Karpas-422 (cell line): ENCODE results near the gene FBP1. TPM values are rescaled to one million over a fixed set of nuclear protein-coding genes. Genes with fewer than 3 reads are reported as not detected.

ENCODE experiments used
- DNase-seq: peaks from one replicate; pipeline ENCODE4 v3.0.0-alpha.2; 2015
- H2AFZ ChIP-seq: fragments of 200-600 bp; sonication (generic); 2 replicates; pipeline ENCODE4 v1.6.1; 2014; ENCODE audit warnings: antibody characterized with exemption, low read length, mixed read lengths
- H3K27ac ChIP-seq: fragments of 200-600 bp; sonication (generic); 2 replicates; pipeline ENCODE4 v1.5.1; 2014; ENCODE audit warnings: mild to moderate bottlenecking, low read length, moderate library complexity
- H3K27me3 ChIP-seq: fragments of 200-600 bp; sonication (generic); 2 replicates; pipeline ENCODE4 v1.6.1; 2014; ENCODE audit warnings: low read length, mixed read lengths
- H3K36me3 ChIP-seq: fragments of 200-600 bp; sonication (generic); 2 replicates; pipeline ENCODE4 v1.6.1; 2014; ENCODE audit warnings: low read length, mixed read lengths; ENCODE audit not compliant: insufficient read depth
- H3K4me1 ChIP-seq: fragments of 200-600 bp; sonication (generic); 2 replicates; pipeline ENCODE4 v1.6.1; 2014; ENCODE audit warnings: mild to moderate bottlenecking, low read length, mixed read lengths
- H3K4me2 ChIP-seq: fragments of 200-600 bp; sonication (generic); 2 replicates; pipeline ENCODE4 v1.6.1; 2014; ENCODE audit warnings: low read length, low read depth, mild to moderate bottlenecking; ENCODE audit not compliant: poor library complexity, severe bottlenecking
- H3K4me3 ChIP-seq: fragments of 200-600 bp; sonication (generic); 2 replicates; pipeline ENCODE4 v1.5.1; 2014; ENCODE audit warnings: mild to moderate bottlenecking, antibody characterized with exemption, low read length, mixed read lengths
- H3K79me2 ChIP-seq: fragments of 200-600 bp; sonication (generic); 2 replicates; pipeline ENCODE4 v1.6.1; 2014; ENCODE audit warnings: mild to moderate bottlenecking, low read length, mixed read lengths
- H3K9ac ChIP-seq: fragments of 200-600 bp; sonication (generic); 2 replicates; pipeline ENCODE4 v1.6.0; 2014; ENCODE audit warnings: low read length
- H3K9me2 ChIP-seq: fragments of 200-600 bp; sonication (generic), shearing (Covaris generic); replicated peaks from 2 replicates; pipeline ENCODE4 v1.6.0; 2014; ENCODE audit warnings: mild to moderate bottlenecking, low read length, moderate library complexity; ENCODE audit not compliant: insufficient read depth
- H3K9me3 ChIP-seq: fragments of 300-700, 200-600 bp; sonication (generic); 2 replicates; pipeline ENCODE4 v1.6.1; 2014; ENCODE audit warnings: low read length, mixed read lengths
- H4K20me1 ChIP-seq: fragments of 200-600 bp; sonication (generic); 2 replicates; pipeline ENCODE4 v1.6.1; 2014; ENCODE audit warnings: mild to moderate bottlenecking, antibody characterized with exemption, low read length, low read depth; ENCODE audit not compliant: insufficient read depth
- total RNA-seq: library from RNA; depleted of rRNA; stranded (reverse); fragments of >200 nt; shearing (Covaris generic); gene quantifications from 2 replicates; pipeline ENCODE4 v1.2.3, GENCODE V29; 2014; ENCODE audit warnings: low replicate concordance; rRNA removed

FBP1 gene
- not detected in 2 replicates for total RNA-seq

DNA sequence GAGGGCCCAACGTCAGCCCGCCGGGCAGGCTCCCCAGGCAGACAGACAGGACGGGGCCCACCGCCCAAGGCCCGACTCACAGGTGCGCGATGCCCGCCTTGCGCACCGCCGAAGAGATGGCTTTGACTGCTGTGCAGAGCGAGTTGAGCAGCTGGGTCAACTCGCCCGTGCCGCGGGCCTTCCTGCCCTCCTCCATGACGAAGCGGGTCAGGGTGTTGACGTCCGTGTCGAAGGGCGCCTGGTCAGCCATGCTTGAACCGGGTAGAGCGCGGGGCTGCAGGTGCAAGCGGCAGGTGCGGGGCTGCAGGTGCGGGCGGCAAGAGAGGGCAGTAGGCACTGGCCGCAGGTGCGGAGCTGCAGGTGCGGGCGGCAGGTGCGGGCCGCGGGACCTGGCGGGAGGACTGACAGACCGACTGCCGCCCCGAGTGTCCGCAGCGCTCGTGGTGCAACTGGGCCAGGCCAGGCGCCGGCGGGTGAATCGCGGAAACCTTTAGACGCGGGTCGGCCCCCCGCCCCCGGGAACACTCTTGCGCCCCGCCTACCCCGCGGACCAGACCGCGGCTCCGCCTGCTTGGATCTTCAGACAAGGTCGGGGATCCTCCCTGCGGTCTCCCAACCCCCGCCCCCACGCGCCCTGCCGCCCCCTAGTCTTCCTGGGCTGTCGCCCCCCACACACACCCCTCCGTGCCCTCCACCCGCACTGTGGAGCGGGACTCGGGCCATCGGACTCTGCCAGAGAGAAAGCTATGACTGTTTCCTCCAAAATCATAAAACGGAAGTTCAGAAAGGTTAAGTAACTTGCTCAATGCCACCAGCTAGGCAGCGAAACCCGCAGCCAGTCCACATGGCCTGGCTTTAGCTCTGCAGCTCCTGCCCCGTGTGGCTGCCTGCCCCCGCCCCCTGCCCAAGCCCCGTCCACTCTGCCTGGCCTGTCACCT, at the start of gene FBP1:
Gene FBP1 (minus strand): TSS at position 458 of the 938 bp plus-strand sequence. CDS start 208 bp downstream, at position 250.
- no peaks in the 10 kb centered on the region; the same call in 1 of the 2 replicates for H3K27me3 ChIP-seq
- no peaks in the 10 kb centered on the region for H3K9me2 ChIP-seq
- H3K4me1 ChIP-seq: no peaks in the 10 kb centered on the region
- H3K4me3 ChIP-seq: no peak within 1 kb of the TSS
- no peaks in the 10 kb centered on the region for H3K79me2 ChIP-seq
- no peak for DNase-seq
- H3K9ac ChIP-seq: no peak within 1 kb of the TSS
- no peak within 1 kb of the TSS for H2AFZ ChIP-seq
- H3K27ac ChIP-seq: no peak within 1 kb of the TSS
- no peaks in the 10 kb centered on the region for H3K36me3 ChIP-seq
- no peaks in the 10 kb centered on the region for H4K20me1 ChIP-seq
- H3K9me3 ChIP-seq: no peaks in the 10 kb centered on the region
- no peak within 1 kb of the TSS for H3K4me2 ChIP-seq

DNA sequence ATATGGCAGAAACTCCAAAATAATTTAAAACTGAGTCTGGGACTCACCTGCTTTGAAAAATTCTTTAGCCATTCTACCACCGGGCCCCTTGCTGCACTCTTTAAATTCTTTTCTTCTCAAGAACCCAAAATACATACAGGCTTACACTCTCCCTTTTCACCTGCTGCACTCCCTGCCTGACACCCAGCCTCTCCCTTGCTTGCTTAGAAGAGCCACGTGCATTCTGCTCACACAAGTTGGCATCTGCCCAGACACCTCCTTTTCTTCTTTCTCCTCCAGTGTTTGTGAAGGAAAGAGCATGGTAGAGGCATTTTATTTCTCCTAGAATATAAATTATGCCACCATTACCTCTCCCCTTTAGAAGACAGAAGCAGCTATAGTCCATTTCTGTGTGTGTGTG, 48.1 kb upstream of the FBP1 start:
- H3K27me3 ChIP-seq: no peaks in the 10 kb centered on the region
- H3K36me3 ChIP-seq: no peaks in the 10 kb centered on the region
- no peak overlapping the region for H2AFZ ChIP-seq
- H3K79me2 ChIP-seq: no peaks in the 10 kb centered on the region
- no peak for DNase-seq
- H4K20me1 ChIP-seq: no peaks in the 10 kb centered on the region
- H3K4me3 ChIP-seq: no peak overlapping the region
- no peak overlapping the region for H3K27ac ChIP-seq
- H3K4me2 ChIP-seq: no peak overlapping the region
- H3K4me1 ChIP-seq: no peaks in the 10 kb centered on the region
- no peaks in the 10 kb centered on the region for H3K9me3 ChIP-seq
- H3K9me2 ChIP-seq: no peaks in the 10 kb centered on the region
- no peak overlapping the region for H3K9ac ChIP-seq

DNA sequence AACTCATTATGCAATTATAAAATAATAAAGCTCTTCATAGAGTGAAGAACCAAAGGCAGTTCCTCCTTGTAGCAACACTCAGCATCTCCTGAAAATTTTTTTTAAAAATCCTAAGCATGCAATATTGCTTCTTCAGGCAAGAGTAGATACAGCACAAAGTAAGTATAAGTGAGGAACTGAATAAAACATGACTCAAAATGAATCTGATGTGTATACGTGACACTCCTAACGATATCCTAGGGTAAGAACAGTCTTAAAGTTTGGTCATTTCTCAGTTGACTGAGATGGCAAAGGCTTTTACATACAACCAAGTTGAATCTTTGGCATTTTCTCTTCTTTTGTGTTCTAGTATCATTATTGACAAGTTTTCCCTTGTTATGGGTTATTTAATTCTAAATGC, 46.0 kb upstream of the FBP1 start:
- no peak for DNase-seq

DNA sequence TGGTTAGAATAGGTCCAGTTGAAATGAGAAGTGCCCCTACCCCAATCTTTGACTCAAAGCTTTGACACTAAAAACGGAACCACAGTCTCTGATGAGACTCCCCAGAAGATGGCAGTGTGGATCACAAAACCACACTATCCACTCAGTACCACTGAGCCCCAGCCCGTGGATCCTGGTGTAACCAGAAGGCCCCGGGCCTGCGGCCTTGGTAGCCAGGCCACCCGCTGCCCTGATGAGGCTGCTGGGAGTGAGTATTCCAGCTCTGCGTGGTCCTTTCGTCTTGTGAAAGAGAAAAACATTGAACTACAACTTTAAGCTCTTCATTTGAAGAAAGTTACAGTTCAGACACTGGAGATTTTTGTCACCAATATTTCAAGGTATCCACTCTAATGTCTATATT, 42.2 kb upstream of the FBP1 start:
- Histone ChIP-seq H3K27ac (no peak overlapping the region), H3K4me1 (no peaks in the 10 kb centered on the region), H3K4me2 (no peak overlapping the region), H3K9me2 (no peaks in the 10 kb centered on the region), H3K36me3 (no peaks in the 10 kb centered on the region), H3K79me2 (no peaks in the 10 kb centered on the region), H3K4me3 (no peak overlapping the region), H3K27me3 (no peaks in the 10 kb centered on the region), H3K9me3 (no peaks in the 10 kb centered on the region), H4K20me1 (no peaks in the 10 kb centered on the region), H2AFZ (peak overlapping the region; percentile 70), H3K9ac (peak overlapping the region; percentile 18; the same call in 1 of the 2 replicates)
- peak; percentile 79 for DNase-seq

More for the DNA sequence above, 46.0 kb upstream of the FBP1 start:
- Histone ChIP-seq H3K36me3 (no peaks in the 10 kb centered on the region), H3K9me3 (no peaks in the 10 kb centered on the region), H2AFZ (no peak overlapping the region), H3K27me3 (no peaks in the 10 kb centered on the region), H3K4me2 (no peak overlapping the region), H3K9me2 (no peaks in the 10 kb centered on the region), H3K4me3 (no peak overlapping the region), H3K9ac (no peak overlapping the region), H3K79me2 (no peaks in the 10 kb centered on the region), H4K20me1 (no peaks in the 10 kb centered on the region), H3K4me1 (no peaks in the 10 kb centered on the region), H3K27ac (no peak overlapping the region)

DNA sequence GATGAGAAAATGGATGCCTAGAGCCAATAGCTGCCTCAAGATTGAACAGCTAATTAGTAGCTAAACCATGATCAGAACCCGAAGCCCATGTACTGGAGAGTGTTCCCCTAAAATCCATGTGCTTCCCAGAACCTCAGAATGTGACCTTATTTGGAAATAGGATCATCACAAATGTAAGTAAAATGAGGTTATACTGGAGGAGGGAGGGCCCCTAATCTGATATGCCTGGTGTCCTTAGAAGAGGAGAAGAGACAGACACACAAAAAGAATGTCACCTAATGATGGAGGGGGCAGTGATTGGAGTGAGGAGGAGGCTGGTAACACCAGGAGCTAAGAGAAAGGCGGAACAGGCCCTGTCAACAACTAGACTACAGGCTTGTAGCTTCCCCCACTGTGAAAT, 41.3 kb upstream of the FBP1 start:
- Histone ChIP-seq H3K79me2 (no peaks in the 10 kb centered on the region), H3K4me3 (no peak overlapping the region)

DNA sequence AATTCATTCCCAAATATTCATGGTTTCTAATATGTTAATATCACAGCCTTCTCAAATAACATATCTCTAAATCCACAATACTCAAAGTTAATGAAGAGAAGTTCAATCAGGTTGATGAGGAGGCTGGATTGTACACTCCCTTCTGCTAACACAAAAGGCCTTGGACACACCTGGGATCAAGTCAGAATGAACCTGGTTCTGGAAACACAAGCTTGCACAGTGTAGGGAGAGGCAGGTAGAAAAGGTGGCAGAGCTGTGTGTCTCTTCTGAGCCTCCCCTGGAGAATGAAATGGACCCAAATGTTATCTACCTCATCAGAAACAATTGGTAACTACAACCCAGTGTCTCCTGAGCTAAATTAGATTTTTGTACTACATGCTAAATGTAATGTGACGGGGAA, 40.7 kb upstream of the FBP1 start:
- H3K36me3 ChIP-seq: no peaks in the 10 kb centered on the region
- no peak for DNase-seq
- no peaks in the 10 kb centered on the region for H3K9me2 ChIP-seq
- no peak overlapping the region for H3K27ac ChIP-seq
- no peak overlapping the region for H3K4me3 ChIP-seq
- H4K20me1 ChIP-seq: no peaks in the 10 kb centered on the region
- no peaks in the 10 kb centered on the region for H3K4me1 ChIP-seq
- H3K79me2 ChIP-seq: no peaks in the 10 kb centered on the region
- no peak overlapping the region for H3K9ac ChIP-seq
- no peak overlapping the region for H2AFZ ChIP-seq
- no peak overlapping the region for H3K4me2 ChIP-seq
- H3K9me3 ChIP-seq: no peaks in the 10 kb centered on the region
- H3K27me3 ChIP-seq: no peaks in the 10 kb centered on the region

More for the DNA sequence above, 41.3 kb upstream of the FBP1 start:
- no peaks in the 10 kb centered on the region for H3K9me2 ChIP-seq
- H3K9me3 ChIP-seq: no peaks in the 10 kb centered on the region
- H3K4me2 ChIP-seq: no peak overlapping the region
- no peaks in the 10 kb centered on the region for H3K4me1 ChIP-seq
- no peaks in the 10 kb centered on the region for H3K27me3 ChIP-seq
- H3K27ac ChIP-seq: no peak overlapping the region
- H2AFZ ChIP-seq: no peak overlapping the region
- no peak for DNase-seq
- H3K36me3 ChIP-seq: no peaks in the 10 kb centered on the region
- no peak overlapping the region for H3K9ac ChIP-seq
- no peaks in the 10 kb centered on the region for H4K20me1 ChIP-seq

DNA sequence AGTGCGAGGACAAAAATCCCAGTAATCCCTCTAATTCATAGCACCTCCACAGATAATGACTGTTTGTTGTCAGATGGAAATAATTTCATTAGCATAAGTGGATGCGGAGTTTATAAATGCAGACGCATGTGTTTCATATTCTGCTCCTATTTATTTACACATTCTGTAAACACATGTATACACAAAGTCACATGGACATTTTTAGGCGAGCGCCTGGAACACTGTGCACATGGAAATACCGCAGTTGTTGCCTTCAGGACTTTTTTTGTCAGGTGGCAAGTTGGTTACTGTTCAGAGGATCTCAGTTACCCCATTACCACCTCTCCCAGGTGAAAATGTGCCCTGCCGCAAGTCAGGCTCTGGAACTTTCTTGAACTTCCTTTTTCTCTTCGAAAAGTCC, 40.3 kb upstream of the FBP1 start:
- no peak overlapping the region for H2AFZ ChIP-seq

DNA sequence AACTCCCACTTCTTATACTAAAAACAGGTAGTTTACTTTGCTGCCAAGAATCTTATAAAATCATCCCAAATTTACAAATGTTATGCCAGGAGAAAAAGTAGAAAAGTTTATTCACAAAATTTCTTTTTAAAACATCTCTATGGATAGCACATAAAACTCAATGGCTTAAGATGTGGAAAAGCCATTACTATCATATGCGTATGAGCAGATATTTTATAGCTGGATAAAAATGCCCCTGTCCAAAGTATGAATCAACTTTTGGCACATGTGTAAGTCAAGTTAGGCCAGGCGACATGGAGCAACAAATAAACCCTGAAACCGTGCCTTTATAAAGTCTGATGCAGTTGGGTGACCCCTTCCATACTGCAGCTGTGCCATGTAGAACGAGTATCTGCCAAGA, 38.6 kb upstream of the FBP1 start:
- Histone ChIP-seq H3K4me1 (no peaks in the 10 kb centered on the region), H2AFZ (no peak overlapping the region), H3K9ac (no peak overlapping the region), H3K9me3 (no peaks in the 10 kb centered on the region), H3K4me2 (no peak overlapping the region), H3K27ac (no peak overlapping the region), H3K9me2 (no peaks in the 10 kb centered on the region), H3K36me3 (no peaks in the 10 kb centered on the region), H3K27me3 (no peaks in the 10 kb centered on the region), H3K4me3 (no peak overlapping the region), H4K20me1 (no peaks in the 10 kb centered on the region), H3K79me2 (no peaks in the 10 kb centered on the region)
- no peak for DNase-seq

More for the DNA sequence above, 40.3 kb upstream of the FBP1 start:
- no peak overlapping the region for H3K4me2 ChIP-seq
- no peaks in the 10 kb centered on the region for H3K79me2 ChIP-seq
- H3K36me3 ChIP-seq: no peaks in the 10 kb centered on the region
- no peak for DNase-seq
- no peaks in the 10 kb centered on the region for H3K9me2 ChIP-seq
- no peaks in the 10 kb centered on the region for H3K9me3 ChIP-seq
- H4K20me1 ChIP-seq: no peaks in the 10 kb centered on the region
- no peaks in the 10 kb centered on the region for H3K4me1 ChIP-seq
- no peak overlapping the region for H3K4me3 ChIP-seq
- no peak overlapping the region for H3K27ac ChIP-seq
- no peak overlapping the region for H3K9ac ChIP-seq
- no peaks in the 10 kb centered on the region for H3K27me3 ChIP-seq
